ENCODE data around the gene HBE1. TPM values are rescaled to one million over a fixed set of nuclear protein-coding genes. Genes with fewer than 3 reads are reported as not detected.
"Not testable (repeated sequence)": the region's sequence is repeated elsewhere in the genome, so short reads cannot be mapped to it uniquely, and the experiment has no call there.

HBE1 gene
- total RNA-seq, 1 experiment from 2014 or later: 1.5 TPM

GRCh38 chr11:5277807-5278382 is 8.2 kb upstream of the HBE1 start:
- Histone ChIP-seq H3K4me3 (ENCODE audit: insufficient read depth, low read depth, low read length) (no peak overlapping the region), H3K36me3 (replicated peaks; ENCODE audit: control insufficient read depth, insufficient read depth, low read length) (no peaks in the 10 kb centered on the region), H3K27me3 (ENCODE audit: control insufficient read depth, insufficient read depth, low read length) (no peaks in the 10 kb centered on the region)
- no peak for DNase-seq

- DNase-seq: no peak
- Histone ChIP-seq H3K27me3 (ENCODE audit: control insufficient read depth, insufficient read depth, low read length) (no peaks in the 10 kb centered on the region), H3K4me3 (ENCODE audit: insufficient read depth, low read depth, low read length) (no peak overlapping the region), H3K36me3 (replicated peaks; ENCODE audit: control insufficient read depth, insufficient read depth, low read length) (no peaks in the 10 kb centered on the region)
Observed at GRCh38 chr11:5276697-5277096, 7.0 kb upstream of the HBE1 start.

- no peaks in the 10 kb centered on the region for H3K27me3 ChIP-seq (ENCODE audit: control insufficient read depth, insufficient read depth, low read length)
- DNase-seq: no peak
- no peaks in the 10 kb centered on the region for H3K36me3 ChIP-seq (replicated peaks; ENCODE audit: control insufficient read depth, insufficient read depth, low read length)
- no peak overlapping the region for H3K4me3 ChIP-seq (ENCODE audit: insufficient read depth, low read depth, low read length)
Observed at GRCh38 chr11:5275369-5276110, 5.8 kb upstream of the HBE1 start.

GRCh38 chr11:5274395-5274794 is 4.7 kb upstream of the HBE1 start:
- no peak for DNase-seq
- H3K36me3 ChIP-seq (replicated peaks; ENCODE audit: control insufficient read depth, insufficient read depth, low read length): no peaks in the 10 kb centered on the region
- no peaks in the 10 kb centered on the region for H3K27me3 ChIP-seq (ENCODE audit: control insufficient read depth, insufficient read depth, low read length)
- H3K4me3 ChIP-seq (ENCODE audit: insufficient read depth, low read depth, low read length): no peak overlapping the region

DNA sequence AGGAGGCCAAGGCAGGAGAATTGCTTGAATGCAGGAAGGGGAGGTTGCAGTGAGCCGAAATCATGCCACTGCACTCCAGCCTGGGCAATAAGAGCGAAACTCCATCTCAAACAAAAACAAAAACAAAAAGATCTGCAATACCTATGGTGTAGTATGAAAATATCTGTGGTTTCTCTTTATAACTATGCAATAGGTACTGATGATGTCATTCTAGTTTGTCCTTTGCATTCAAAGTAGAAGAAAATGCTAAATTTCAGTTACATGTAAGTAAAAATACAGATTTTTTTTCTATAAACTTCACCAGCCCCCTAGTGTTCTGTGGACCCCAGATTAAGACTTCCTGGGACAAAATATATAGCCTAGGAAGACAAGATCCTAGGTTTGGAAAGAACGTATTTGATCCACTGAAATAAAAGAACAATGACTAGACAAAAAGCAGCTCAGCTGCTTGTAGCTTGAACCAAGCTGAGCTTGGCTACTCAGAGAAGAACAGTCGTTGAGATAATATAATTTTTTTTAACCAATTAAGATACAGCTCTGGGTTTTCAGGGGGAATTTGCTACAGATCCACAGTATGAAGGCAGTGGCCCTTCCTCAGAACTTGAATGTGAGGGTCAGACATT is 2.8 kb upstream of the HBE1 start:
- H3K4me3 ChIP-seq (ENCODE audit: insufficient read depth, low read depth, low read length): no peak overlapping the region
- H3K27me3 ChIP-seq (ENCODE audit: control insufficient read depth, insufficient read depth, low read length): no peaks in the 10 kb centered on the region
- no peaks in the 10 kb centered on the region for H3K36me3 ChIP-seq (replicated peaks; ENCODE audit: control insufficient read depth, insufficient read depth, low read length)
- DNase-seq: no peak

DNA sequence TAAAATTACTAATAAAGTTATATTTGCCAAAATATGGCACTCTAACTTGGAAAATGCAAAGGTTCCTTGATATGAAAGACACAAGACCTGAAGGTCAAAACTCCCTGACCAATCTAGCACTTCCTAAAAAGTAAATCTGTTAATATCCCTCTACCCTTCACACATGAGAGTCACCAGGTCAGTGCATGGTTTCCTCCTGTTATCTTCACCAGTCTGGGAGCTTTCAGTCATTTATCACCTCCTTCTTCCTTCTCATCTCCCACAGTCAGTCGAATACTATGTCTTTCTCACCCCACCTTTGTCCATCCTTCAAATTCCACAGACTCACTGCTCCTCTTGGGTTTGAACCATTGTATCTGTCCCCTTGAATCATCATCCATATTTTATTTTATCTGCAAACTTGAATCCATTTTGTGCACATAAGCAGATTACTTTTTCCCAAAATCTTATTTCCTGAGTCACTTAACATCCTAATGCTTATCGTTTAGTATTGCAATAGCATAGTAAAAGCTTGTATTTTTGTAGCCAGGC is 2.6 kb downstream of the HBE1 start:
- Histone ChIP-seq H3K27me3 (ENCODE audit: control insufficient read depth, insufficient read depth, low read length) (no peaks in the 10 kb centered on the region), H3K4me3 (ENCODE audit: insufficient read depth, low read depth, low read length) (no peak overlapping the region), H3K36me3 (replicated peaks; ENCODE audit: control insufficient read depth, insufficient read depth, low read length) (no peaks in the 10 kb centered on the region)
- DNase-seq: no peak

DNA sequence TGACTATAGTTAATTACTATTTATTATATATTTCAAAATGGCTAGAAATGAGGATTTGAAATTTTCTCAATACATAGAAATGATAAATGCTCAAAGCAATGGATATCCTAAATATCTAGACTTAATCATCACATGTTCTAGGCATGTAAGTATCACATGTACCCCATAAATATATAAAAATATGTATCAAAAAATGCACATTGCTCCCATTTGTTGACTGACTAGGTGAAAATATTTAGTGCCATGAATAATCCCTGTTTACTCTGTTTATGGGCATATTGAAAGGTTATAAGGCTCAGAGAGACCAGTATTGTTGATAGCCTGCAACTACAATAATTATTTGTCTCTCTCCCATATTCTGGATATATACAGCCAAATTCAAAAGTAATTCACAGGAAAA is 3.1 kb downstream of the HBE1 start:
- Histone ChIP-seq H3K4me3 (ENCODE audit: insufficient read depth, low read depth, low read length) (no peak overlapping the region), H3K27me3 (ENCODE audit: control insufficient read depth, insufficient read depth, low read length) (no peaks in the 10 kb centered on the region), H3K36me3 (replicated peaks; ENCODE audit: control insufficient read depth, insufficient read depth, low read length) (no peaks in the 10 kb centered on the region)
- DNase-seq: no peak

DNA sequence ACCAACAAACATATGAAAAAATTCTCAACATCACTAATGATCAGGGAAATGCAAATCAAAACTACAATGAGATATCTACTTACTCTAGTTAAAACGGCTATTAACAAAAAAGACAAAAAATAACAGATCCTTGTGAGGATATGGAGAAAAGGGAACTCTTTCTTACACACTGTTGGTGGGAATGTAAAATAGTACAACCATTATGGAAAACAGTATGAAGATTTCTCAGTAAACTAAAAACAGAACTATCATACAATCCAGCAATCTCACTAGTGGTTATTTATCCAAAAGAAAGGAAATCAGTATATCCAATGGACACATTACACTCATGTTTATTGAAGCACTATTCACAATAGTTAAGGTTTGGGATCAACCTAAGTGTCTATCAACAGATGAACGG is 3.9 kb downstream of the HBE1 start:
- DNase-seq: no peak
- Histone ChIP-seq H3K36me3 (replicated peaks; ENCODE audit: control insufficient read depth, insufficient read depth, low read length) (no peaks in the 10 kb centered on the region), H3K4me3 (ENCODE audit: insufficient read depth, low read depth, low read length) (no peak overlapping the region), H3K27me3 (ENCODE audit: control insufficient read depth, insufficient read depth, low read length) (no peaks in the 10 kb centered on the region)

DNA sequence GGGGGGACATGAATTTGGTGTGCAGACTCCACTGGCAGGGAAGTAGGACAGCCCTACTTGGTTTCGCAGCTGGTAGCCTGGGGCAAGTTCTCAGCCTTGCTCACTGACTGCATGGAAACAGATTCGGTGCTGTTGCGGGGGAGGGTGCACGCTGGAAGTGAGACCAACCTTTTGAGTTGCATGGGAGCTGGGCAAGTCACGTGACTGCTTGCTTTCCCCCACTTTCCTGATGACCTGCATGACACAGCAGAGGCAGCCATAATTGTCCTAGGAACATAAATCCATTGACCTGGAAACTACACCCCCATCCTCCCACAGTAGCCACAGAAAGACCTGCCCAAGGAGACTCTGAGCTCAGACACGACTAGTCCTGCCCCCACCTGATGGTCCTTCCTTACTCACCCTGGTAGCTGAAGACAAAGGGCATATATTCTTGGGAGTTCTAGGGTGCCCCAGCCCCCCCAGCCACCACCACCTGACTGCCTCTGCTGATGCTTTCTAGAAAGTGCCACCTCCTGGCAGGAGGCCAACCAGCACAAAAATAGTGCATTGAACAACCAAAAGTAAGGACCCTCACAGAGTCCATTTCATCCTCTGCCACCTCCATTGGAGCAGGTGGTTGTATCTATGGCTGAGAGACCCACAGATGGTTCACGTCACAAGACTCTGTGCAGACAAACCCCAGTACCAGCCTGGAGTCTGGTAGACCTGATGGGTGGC is 11.0 kb downstream of the HBE1 start:
- H3K4me3 ChIP-seq (ENCODE audit: insufficient read depth, low read depth, low read length): no peak overlapping the region
- no peak for DNase-seq
- no peaks in the 10 kb centered on the region for H3K36me3 ChIP-seq (replicated peaks; ENCODE audit: control insufficient read depth, insufficient read depth, low read length)
- peaks cover 1% of the 10 kb centered on the region; the same call in 1 of the 2 replicates for H3K27me3 ChIP-seq (ENCODE audit: control insufficient read depth, insufficient read depth, low read length)

DNA sequence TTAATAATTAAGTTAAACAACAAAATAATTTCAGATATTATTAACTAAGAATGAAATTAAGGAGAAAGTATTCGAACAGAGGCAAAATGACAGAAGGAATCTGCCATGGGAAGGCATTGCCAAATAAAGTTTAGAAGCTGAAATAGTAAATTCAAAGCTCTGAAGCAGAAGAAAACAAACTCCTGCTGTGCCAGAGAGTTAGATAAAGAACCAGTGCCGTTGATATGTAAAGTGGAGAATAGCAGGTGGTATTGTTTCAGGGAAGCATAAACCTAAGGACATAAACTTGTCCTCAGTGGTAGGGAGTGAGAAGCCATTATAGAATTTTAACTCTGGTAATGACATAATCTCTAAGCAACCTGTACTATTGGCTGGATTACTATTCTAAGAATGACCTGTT is 12.4 kb downstream of the HBE1 start:
- DNase-seq: peak; percentile 18
- H3K36me3 ChIP-seq (replicated peaks; ENCODE audit: control insufficient read depth, insufficient read depth, low read length): no peaks in the 10 kb centered on the region
- peaks cover 1% of the 10 kb centered on the region; the same call in 1 of the 2 replicates for H3K27me3 ChIP-seq (ENCODE audit: control insufficient read depth, insufficient read depth, low read length)
- no peak overlapping the region for H3K4me3 ChIP-seq (ENCODE audit: insufficient read depth, low read depth, low read length)

- not testable (repeated sequence) for H3K4me3 ChIP-seq (ENCODE audit: insufficient read depth, low read depth, low read length); DNase-seq; H3K27me3 ChIP-seq (ENCODE audit: control insufficient read depth, insufficient read depth, low read length); H3K36me3 ChIP-seq (replicated peaks; ENCODE audit: control insufficient read depth, insufficient read depth, low read length)
Observed at GRCh38 chr11:5254646-5255413, 14.9 kb downstream of the HBE1 start, which contains the start of gene HBG2. HBG2 (minus strand) TSS chr11:5254781; CDS start chr11:5254728, 53 bp downstream.

GRCh38 chr11:5254023-5254422 is 15.7 kb downstream of the HBE1 start:
- not testable (repeated sequence) for DNase-seq; H3K4me3 ChIP-seq (ENCODE audit: insufficient read depth, low read depth, low read length); H3K27me3 ChIP-seq (ENCODE audit: control insufficient read depth, insufficient read depth, low read length); H3K36me3 ChIP-seq (replicated peaks; ENCODE audit: control insufficient read depth, insufficient read depth, low read length)

DNA sequence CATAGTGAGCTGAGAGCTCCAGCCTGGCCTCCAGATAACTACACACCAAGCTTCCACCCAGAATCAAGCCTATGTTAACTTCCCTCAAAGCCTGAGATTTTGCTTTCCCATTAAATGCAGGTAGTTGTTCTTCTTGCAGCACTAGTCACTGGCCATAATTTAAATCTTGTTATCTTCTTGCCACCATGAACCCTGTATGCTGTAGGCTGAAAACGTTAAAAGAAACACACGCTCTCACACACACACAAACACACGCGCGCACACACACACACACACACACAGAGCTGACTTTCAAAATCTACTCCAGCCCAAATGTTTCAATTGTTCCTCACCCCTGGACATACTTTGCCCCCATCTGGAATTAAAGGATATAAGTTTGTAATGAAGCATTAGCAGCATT is 16.3 kb downstream of the HBE1 start:
- not testable (repeated sequence) for DNase-seq; H3K4me3 ChIP-seq (ENCODE audit: insufficient read depth, low read depth, low read length); H3K27me3 ChIP-seq (ENCODE audit: control insufficient read depth, insufficient read depth, low read length)

GRCh38 chr11:5252919-5253265 is 16.9 kb downstream of the HBE1 start:
- no peak overlapping the region for H3K4me3 ChIP-seq (ENCODE audit: insufficient read depth, low read depth, low read length)
- H3K36me3 ChIP-seq (replicated peaks; ENCODE audit: control insufficient read depth, insufficient read depth, low read length): no peaks in the 10 kb centered on the region
- no peak for DNase-seq
- peaks cover 1% of the 10 kb centered on the region; the same call in 1 of the 2 replicates for H3K27me3 ChIP-seq (ENCODE audit: control insufficient read depth, insufficient read depth, low read length)

More for the DNA sequence above, 16.3 kb downstream of the HBE1 start:
- H3K36me3 ChIP-seq (replicated peaks; ENCODE audit: control insufficient read depth, insufficient read depth, low read length): not testable (repeated sequence)
